KBM-7 (cell line): ENCODE measurements around the gene TNKS2.
"Not testable (repeated sequence)": the region's sequence is repeated elsewhere in the genome, so short reads cannot be mapped to it uniquely, and the experiment has no call there.

Experiments
- DNase-seq: peaks from one replicate; pipeline ENCODE4 v3.0.0-alpha.2; 2015
- in situ Hi-C: fragments of 300-500 bp; cut with MboI; formaldehyde crosslinking; loops from 2 replicates; pipeline ENCODE4 v1.14.3; 2020; ENCODE audit warnings: low sequenced_read_pairs, low pct_unique_long_range_greater_than_20kb, mixed read lengths

The TNKS2 gene

DNA sequence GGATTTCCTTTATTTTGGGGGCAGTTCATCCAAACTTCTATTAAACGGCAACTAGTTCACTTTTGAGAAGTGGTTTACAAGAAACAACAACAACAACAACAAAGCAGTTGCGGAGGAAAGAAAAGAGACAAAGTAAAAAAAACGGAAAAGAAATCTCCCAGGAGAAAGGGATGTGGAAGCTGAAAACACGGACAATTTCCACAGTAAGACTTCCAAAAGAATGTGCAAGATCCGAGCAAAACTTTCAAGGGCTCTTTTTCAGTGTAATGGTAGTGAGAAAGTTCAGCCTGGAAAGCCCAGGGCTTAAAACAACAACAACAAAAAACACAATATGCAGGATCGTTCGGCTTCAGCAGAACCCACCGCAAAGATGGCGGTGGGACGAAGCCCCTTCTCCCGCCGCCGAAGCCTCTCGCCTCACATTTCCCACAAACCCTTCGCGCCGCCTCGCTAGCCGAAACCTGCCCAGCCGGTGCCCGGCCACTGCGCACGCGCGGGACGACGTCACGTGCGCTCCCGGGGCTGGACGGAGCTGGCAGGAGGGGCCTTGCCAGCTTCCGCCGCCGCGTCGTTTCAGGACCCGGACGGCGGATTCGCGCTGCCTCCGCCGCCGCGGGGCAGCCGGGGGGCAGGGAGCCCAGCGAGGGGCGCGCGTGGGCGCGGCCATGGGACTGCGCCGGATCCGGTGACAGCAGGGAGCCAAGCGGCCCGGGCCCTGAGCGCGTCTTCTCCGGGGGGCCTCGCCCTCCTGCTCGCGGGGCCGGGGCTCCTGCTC lies at the start of gene TNKS2:
TNKS2 (plus strand) TSS at position 553 of the 775 bp plus-strand sequence. CDS start 265 bp downstream, outside the sequence.
- in situ Hi-C loops: no loop called here
- DNase-seq: peak; percentile 97

DNA sequence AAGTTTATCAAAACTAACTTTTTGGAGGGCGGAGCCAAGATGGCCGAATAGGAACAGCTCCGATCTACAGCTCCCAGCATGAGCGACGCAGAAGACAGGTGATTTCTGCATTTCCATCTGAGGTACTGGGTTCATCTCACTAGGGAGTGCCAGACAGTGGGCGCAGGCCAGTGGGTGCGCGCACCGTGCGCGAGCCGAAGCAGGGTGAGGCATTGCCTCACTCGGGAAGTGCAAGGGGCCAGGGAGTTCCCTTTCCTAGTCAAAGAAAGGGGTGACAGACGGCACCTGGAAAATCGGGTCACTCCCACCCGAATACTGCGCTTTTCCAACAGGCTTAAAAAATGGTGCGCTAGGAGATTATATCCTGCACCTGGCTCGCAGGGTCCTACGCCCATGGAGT lies 48.6 kb upstream of the TNKS2 start:
- DNase-seq, in situ Hi-C loops: not testable (repeated sequence)

DNA sequence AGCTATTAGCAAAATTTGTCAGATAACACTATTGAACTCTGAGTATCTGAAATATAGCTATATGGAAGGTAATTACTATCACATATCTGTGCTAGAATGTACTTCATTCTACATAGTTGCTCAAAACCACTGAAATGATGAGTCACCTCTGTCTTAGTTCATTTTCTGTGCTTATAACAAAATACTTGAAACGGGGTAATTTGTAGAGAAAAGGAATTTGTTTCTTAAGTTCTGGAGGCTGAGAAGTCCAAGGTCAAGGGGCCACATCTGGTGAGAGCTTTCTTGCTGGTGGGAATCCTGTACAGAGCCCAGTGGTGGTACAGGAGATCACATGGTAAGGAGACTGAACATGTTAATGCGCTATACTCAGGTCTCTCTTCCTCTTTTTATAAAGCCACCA lies 41.9 kb upstream of the TNKS2 start:
- DNase-seq: peak; percentile 16

DNA sequence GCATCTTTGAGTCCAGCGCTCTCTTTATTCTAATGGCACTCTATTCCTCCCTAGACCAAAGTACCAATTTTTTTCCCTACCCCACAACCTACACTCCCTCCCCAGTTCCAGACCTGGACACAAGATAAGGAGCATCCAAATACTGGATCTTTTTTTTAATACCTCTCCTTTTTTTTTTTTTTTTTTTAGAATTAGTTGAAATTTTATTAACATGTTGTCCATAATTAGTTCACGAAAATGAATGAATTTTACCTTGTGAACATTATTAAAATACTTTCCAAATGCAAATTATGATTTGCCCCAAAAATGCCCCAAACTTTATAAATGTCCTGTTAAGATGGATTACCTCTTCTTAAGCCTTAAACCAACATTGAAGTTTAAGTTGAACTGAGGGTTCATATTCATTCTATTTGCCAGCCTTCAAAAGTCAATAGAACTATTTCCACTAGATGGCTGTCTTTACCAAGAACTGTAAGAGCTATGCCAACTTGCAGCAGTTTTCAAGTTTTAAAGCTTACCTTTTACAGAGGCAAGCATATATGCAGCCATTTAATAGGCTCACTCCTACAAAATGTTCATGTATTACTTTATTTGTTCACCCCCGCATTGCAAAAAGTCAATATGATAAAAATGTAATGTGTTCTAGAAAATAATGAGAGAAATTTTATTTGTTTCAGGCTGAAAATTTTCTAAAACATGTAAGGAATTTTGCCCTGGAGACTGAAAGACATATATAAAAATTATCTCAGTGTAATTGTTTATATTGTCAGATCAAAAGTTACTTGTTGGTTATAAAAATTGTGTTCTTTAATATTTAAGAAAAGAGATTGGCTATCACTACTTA lies 39.7 kb upstream of the TNKS2 start:
- peak; percentile 63 for DNase-seq

More for the DNA sequence above, 41.9 kb upstream of the TNKS2 start:
- in situ Hi-C loops: no loop called here

DNA sequence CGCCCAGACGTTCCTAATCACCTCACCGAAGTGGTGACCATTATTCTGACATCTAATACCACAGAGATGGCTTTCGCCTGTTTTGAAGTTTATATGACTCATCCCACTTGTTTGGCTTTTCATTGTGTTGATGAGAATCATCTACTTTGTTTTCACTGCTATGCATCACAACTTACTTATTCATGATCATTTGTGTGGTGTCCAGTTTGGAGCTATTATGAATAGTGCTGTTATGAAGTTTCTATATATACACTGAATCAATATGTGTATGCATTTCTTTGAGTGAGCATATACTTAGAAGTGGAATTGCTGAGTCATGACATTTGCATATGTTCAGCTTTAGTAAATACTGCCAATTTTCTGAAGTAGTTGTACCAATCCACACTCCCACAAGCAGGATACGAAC lies 38.6 kb upstream of the TNKS2 start:
- no peak for DNase-seq
- in situ Hi-C loops: no loop called here

More for the DNA sequence above, 39.7 kb upstream of the TNKS2 start:
- in situ Hi-C loops: no loop called here

DNA sequence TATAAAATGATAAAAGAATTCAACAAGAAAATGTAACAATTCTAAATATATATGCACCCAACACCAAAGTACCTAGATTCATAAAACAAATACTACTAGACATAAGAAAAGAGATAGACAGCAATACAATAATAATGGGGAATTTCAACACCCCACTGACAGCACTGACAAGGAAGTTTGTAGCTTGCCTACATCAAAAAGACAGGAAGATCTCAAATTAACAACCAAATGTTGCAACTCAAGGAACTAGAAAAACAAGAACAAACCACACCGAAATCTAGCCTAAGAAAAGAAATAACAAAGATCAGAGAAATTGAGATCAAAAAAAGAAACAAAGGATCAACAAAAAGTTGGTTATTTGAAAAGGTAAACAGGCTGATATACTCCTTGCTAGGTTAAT lies 36.5 kb upstream of the TNKS2 start:
- in situ Hi-C loops: no loop called here
- DNase-seq: no peak

DNA sequence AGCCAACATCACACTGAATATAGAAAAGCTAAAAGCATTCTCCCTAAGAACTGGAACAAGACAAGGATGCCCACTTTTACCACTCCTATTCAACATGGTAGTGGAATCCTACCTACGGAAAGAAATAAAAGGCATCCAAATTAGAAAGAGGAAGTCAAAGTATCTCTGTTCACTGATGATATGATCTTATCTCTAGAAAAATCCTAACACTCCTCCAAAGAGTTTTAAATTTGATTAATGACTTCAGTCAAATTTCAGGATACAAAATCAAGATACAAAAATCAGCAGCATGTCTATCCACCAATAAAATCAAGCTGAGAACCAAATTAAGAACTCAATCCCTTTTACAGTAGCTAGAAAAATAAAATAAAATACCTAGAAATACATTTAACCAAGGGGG lies 35.3 kb upstream of the TNKS2 start:
- in situ Hi-C loops: no loop called here

DNA sequence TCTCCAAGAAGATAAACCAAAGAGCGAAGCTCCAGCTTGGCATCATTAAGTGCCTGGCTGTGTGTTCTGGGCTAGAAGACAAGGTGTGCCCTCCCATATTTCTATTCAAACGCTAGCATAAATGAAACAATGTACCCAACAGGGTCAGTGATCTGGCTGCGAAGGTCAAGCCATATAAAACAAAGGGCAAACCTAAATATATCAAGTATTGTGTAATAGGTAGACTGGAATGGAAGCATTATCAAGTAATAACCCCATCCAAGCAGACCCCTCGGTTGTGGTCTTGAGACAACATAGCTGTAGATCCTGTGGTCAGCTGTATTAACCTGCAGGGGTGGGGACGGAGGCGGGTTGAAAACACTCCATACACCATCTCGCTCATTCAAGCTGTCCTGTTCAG lies 31.6 kb upstream of the TNKS2 start:
- in situ Hi-C loops: no loop called here
- DNase-seq: no peak

More for the DNA sequence above, 35.3 kb upstream of the TNKS2 start:
- DNase-seq: peak; percentile 83

DNA sequence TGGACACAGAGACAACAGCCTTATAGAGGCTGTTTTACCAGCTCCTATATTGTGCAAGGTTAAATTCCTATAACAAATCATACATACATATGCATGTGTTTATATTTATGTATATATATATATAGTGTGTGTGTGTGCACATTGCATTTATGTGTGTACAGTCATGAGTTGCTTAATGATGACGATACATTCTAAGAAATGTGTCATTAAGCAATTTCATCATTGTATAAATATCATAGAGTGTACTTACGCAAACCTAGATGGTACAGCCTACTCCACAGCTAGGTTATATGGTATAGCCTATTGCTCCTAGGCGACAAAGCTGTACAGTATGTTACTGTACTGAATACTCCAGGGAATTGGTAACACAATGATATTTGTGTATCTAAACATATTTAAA lies 30.1 kb upstream of the TNKS2 start:
- DNase-seq: no peak

DNA sequence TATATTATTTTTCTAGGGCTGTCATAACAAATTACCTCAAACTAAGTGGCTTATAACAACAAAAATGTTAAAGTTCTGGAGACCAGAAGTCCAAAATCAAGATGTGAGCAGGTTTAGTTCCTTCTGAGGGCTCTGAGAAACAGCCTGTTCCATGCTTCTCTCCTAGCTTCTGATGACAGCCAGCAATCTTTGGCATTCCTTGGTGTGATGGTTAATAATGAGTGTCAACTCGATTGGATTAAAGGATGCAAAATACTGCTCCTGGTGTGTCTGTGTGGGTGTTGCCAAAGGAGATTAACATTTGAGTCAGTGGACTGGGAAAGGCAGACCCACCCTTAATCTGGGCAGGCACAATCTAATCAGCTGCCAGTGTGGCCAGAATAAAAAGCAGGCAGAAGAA lies 26.3 kb upstream of the TNKS2 start:
- in situ Hi-C loops: no loop called here
- DNase-seq: no peak

More for the DNA sequence above, 30.1 kb upstream of the TNKS2 start:
- in situ Hi-C loops: no loop called here

DNA sequence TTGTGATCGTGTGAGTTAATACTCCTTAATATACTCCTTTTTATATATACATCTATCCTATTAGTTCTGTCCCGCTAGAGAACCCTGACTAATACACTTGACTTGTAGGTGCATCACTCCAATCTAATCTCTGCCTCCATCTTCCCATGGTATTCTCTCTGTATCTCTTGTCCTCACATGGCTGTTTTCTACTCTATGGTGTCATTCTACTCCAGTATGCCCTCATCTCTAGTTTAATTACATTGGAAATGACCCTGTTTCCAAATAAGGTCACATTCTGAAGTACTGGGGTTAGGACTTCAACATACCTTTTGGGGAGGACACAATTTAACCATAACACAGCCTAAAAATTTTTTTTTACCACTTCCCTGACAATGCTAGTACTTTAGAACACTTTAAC lies 25.8 kb upstream of the TNKS2 start:
- in situ Hi-C loops: no loop called here

DNA sequence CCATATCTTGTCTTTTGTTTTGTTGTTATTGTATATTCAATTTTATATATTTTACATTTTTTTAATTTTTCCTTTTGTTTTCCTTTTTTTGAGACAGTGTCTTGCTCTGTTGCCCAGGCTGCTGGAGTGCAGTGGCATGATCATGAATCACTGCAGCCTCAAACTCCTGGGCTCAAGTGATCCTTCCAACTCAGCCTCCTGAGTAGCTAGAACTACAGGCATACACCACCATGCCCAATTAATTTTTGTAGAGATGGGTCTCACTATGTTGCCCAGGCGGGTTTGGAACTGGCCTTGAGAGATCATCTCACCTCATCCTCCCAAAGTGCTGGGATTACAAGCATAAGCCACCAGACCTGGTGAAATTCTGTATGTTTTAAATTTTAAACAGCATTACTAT lies 25.4 kb upstream of the TNKS2 start:
- in situ Hi-C loops: no loop called here
- no peak for DNase-seq

More for the DNA sequence above, 25.8 kb upstream of the TNKS2 start:
- no peak for DNase-seq

DNA sequence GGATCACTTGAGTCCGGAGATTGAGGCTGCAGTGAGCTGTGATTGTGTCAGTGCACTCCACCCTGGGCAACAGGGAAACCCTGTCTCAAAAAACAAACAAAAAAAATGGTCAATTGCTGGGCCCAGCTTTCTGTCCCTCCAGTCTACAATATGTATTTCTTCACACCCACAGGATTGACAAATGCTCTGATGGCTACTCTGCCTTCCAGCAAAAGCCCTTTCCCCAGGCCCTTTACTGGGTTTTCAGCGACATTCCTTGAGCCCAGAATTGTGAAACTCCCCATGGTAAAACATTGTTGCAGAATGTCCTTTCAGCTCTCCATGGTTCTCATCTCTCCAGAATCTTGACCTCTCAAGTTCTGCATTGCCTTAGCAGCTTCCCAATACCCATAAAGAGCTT lies 23.7 kb upstream of the TNKS2 start:
- in situ Hi-C loops: no loop called here
- no peak for DNase-seq

DNA sequence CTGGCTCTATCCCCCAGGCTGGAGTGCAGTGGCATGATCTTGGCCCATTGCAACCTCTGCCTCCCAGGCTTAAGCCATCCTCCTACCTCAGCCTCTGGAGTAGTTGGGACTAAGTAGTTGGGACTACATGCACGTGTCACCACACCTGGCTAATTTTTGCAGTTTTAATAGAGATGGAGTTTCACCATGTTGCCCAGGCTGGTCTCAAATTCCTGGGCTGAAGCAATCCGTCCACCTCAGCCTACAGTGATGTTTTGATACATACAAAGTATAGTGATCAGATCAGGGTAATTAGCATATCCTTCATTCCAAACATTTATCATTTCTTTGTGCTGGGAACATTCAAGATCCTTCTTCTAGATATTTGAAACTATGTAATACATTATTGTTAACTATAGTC lies 22.5 kb upstream of the TNKS2 start:
- in situ Hi-C loops: no loop called here

DNA sequence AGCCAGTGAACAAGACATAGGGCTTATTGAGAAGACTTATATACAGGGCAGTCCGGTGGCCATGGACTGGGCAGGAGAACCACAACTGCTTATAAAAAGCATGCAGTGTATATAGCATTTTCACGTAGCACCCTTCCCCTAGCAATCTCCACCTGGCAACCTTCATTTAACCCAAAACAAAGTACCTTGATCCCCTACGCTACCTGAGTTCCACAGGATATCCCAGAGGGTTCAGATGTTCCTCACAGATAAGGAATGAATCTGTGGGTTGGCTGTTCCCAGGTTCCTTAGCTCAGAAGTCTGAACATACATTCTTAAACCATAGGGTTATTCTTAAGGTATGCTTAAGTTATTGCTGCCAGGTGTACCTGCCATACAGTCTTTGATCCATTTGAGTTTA lies 22.0 kb upstream of the TNKS2 start:
- in situ Hi-C loops: no loop called here
- DNase-seq: no peak

More for the DNA sequence above, 22.5 kb upstream of the TNKS2 start:
- no peak for DNase-seq

DNA sequence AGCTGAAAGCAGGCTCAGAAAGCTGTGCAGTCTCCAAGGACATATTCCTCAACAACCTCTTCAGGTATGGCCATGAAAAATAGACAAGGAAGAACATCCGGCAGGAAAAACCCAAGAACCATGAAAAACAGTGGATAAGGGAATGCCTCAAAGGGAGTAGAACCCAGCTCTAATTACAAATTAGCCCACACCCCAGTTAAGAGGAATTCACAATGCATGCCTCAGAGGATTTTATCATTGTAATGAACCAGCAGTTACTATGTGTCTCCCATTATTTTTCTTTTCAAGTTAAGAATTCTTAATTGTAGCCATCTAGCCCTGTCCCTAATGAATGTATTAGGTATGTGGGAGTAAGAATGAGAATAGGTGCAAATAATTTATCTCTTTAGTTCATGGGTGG lies 19.7 kb upstream of the TNKS2 start:
- in situ Hi-C loops: no loop called here
- no peak for DNase-seq

DNA sequence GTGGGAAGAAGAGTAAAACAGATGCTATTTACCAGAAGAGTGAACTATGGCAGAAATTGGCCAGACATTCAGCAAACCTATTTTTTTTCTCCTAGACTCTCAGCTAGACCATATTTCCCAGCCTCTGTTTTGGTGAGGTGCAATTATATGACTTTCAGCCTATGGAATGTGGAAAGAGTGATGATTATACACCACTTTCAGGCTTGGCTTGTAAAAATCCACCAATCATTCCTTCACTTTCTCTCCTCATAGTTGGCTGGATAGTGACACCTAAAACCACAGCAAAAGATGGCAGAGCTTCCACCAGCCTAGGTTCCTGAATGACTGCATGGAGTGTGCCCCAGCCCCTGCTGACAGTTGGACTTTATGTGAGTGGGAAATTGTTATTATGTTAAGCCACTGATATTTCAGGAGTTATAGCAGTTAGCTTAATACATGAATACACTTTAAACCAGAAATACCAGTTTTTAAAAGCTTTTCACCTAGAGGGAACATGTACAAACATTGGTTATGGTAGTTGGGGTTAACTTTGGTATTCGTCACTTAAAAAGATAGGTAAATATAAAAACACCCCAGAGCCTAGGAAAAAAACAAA lies 19.1 kb upstream of the TNKS2 start:
- DNase-seq: no peak
- in situ Hi-C loops: no loop called here

DNA sequence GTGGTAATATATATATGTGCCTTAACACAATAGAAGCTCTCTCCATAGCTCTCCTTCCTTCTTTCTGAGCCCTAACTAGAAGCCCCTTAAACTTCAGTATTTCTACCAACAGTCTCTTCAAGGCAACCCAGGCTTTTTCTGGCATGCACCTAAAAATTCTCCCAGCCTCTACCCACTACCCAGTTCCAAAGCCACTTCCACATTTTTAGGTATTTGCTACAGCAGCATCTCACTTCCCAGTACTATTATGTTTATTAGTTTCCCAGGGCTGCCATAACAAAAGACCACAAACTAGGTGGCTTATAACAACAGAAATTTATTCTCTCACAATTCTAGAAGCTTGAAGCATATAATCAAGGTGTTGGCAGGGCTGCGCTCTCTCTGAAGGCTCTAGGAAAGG lies 15.7 kb upstream of the TNKS2 start:
- in situ Hi-C loops: no loop called here
- DNase-seq: peak; percentile 23

DNA sequence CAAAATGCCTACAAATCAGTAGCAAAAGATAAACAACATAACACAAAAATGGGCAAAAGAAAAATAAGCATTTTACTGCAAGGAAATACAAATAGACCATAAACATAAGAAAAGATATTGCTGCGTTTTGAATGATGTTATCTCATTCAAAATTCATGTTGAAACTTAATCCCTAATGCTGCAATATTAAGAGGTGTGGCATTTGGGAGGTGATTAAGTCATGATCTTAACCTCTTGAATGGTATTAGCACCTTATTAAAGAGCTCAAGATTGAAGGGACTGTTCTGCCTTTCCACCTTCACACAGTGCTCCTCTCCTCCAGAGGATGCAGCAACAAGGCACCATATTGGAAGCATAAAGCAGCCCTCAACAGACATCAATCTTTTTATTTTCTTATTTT lies 12.4 kb upstream of the TNKS2 start:
- in situ Hi-C loops: no loop called here

DNA sequence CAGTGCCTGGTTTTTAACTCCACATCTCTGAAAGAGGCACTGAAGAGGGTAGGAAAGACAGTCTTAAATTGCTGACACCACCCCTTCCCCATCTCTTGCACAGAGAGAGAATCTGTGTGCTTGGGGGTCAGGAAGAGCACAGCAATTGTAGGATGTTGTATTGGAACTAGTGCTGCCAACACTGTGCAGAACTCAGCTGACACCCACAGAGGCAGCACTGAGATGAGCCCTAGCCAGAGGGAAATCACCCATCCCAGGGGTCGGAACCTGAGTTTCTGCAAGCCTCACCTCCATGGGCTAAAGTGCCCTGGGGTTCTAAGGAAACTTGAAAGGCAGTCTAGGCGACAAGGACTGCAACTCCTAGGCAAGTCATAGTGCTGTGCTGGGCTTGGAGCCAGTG lies 11.0 kb upstream of the TNKS2 start:
- no peak for DNase-seq
- in situ Hi-C loops: no loop called here

More for the DNA sequence above, 12.4 kb upstream of the TNKS2 start:
- no peak for DNase-seq
